B cell (primary cell): ENCODE results near the gene TRMT11. TPM values are rescaled to one million over a fixed set of nuclear protein-coding genes. Genes with fewer than 3 reads are reported as not detected.
A peak's percentile ranks its signal among the peaks of the same experiment; 100 is the strongest.

ENCODE experiments used
- ATAC-seq: fragments of 200-7000 bp; cut with Tn5 transposase; one replicate; pipeline ENCODE4 v1.10.0; 2021; ENCODE audit warnings: low read depth, mild to moderate bottlenecking, moderate number of reproducible peaks, moderate library complexity
- CTCF ChIA-PET: fragments of 350-600 bp; sonication (Branson Sonifier 250); formaldehyde crosslinking; loops from one replicate; lab custom pipeline; 2021; ENCODE audit warnings: antibody characterized with exemption, inconsistent platforms; lab: Charles Lee
- POLR2A ChIA-PET: fragments of 350-600 bp; sonication (Branson Sonifier 250); formaldehyde crosslinking; loops from one replicate; lab custom pipeline; 2021; ENCODE audit warnings: antibody characterized with exemption; lab: Charles Lee
- DNase-seq: peaks from one replicate; pipeline ENCODE4 v3.0.0; 2013
- H2AFZ ChIP-seq: 2 replicates; pipeline ENCODE4 v1.6.1; 2012; ENCODE audit warnings: mild to moderate bottlenecking, low read depth, low read length; ENCODE audit not compliant: insufficient read depth, poor library complexity, severe bottlenecking
- H3K27ac ChIP-seq, 2 donors: 1 replicate in 1 of 2; 2 replicates in 1 of 2; pipeline ENCODE4 v1.5.1; 2012 to 2013; ENCODE audit warnings: low read length in 2 of 2, mild to moderate bottlenecking in 2 of 2, moderate library complexity in 1 of 2
- H3K27me3 ChIP-seq, 4 experiments: fragments of 200-600 bp in 1 of 4; sonication (generic) in 1 of 4; replicated peaks in 1 of 4; 1 replicate in 2 of 4; 2 replicates in 2 of 4; pipeline versions ENCODE4 v1.6.1 to v1.7.0; 2013 to 2016; ENCODE audit warnings: low read length in 3 of 4, mild to moderate bottlenecking in 2 of 4, mixed read lengths in 1 of 4, moderate library complexity in 1 of 4; ENCODE audit not compliant: insufficient read depth in 4 of 4, control insufficient read depth in 3 of 4; ENCODE audit errors: control extremely low read depth in 1 of 4
- H3K36me3 ChIP-seq, 2 experiments: replicated peaks in 1 of 2; 1 replicate in 1 of 2; 2 replicates in 1 of 2; pipeline versions ENCODE4 v1.6.1 to v1.7.1; 2013; ENCODE audit warnings: low read length in 1 of 2; ENCODE audit not compliant: insufficient read depth in 2 of 2, control insufficient read depth in 1 of 2; ENCODE audit errors: control extremely low read depth in 1 of 2, extremely low read depth in 1 of 2
- H3K4me1 ChIP-seq, 2 donors: fragments of 200-600 bp in 1 of 2; sonication (generic) in 1 of 2; 1 replicate in 1 of 2; 2 replicates in 1 of 2; pipeline versions ENCODE4 v1.5.1 to v1.6.1; 2013 to 2017; ENCODE audit warnings: low read length in 2 of 2; ENCODE audit not compliant: control insufficient read depth in 2 of 2, insufficient read depth in 2 of 2
- H3K4me2 ChIP-seq: replicated peaks from 2 replicates; pipeline ENCODE3; 2012; ENCODE audit warnings: mild to moderate bottlenecking, low read depth, low read length; ENCODE audit not compliant: poor library complexity, severe bottlenecking
- H3K4me3 ChIP-seq, 5 experiments: fragments of 200-600 bp in 1 of 5; sonication (generic) in 1 of 5; 1 replicate in 3 of 5; 2 replicates in 2 of 5; pipeline versions ENCODE4 v1.5.1 to v1.7.0; 2011 to 2016; ENCODE audit warnings: low read length in 4 of 5, mild to moderate bottlenecking in 4 of 5, low read depth in 2 of 5, control low read depth in 1 of 5, moderate library complexity in 1 of 5; ENCODE audit not compliant: insufficient read depth in 1 of 5; ENCODE audit errors: control extremely low read depth in 1 of 5, extremely low read depth in 1 of 5
- H3K79me2 ChIP-seq: fragments of 200-600 bp; sonication (generic); one replicate; pipeline ENCODE4 v1.6.0; 2016; ENCODE audit warnings: low read length; ENCODE audit not compliant: control insufficient read depth, insufficient read depth
- H3K9ac ChIP-seq: fragments of 200-600 bp; sonication (generic); 2 replicates; pipeline ENCODE4 v1.6.1; 2017; ENCODE audit warnings: mild to moderate bottlenecking, low read length, moderate library complexity
- H3K9me3 ChIP-seq, 3 donors: one replicate each; pipeline versions ENCODE4 v1.6.1 to v1.7.1; 2013; ENCODE audit warnings: low read length in 2 of 3; ENCODE audit not compliant: control insufficient read depth in 2 of 3, insufficient read depth in 1 of 3; ENCODE audit errors: control extremely low read depth in 1 of 3
- H4K20me1 ChIP-seq: 2 replicates; pipeline ENCODE4 v1.6.0; 2012; ENCODE audit warnings: mild to moderate bottlenecking, low read length; ENCODE audit not compliant: insufficient read depth, control insufficient read depth, poor library complexity, severe bottlenecking
- H3K27ac Mint-ChIP-seq: one replicate; pipeline ENCODE4 v1.8.0; 2021; ENCODE audit warnings: mixed read lengths
- H3K27me3 Mint-ChIP-seq: one replicate; pipeline ENCODE4 v1.8.0; 2021; ENCODE audit warnings: mixed read lengths
- H3K4me1 Mint-ChIP-seq: one replicate; pipeline ENCODE4 v1.8.0; 2021; ENCODE audit warnings: mixed read lengths
- H3K4me3 Mint-ChIP-seq: one replicate; pipeline ENCODE4 v1.8.0; 2021; ENCODE audit warnings: mixed read lengths
- H3K9me3 Mint-ChIP-seq: one replicate; pipeline ENCODE4 v1.8.0; 2022; ENCODE audit warnings: mixed read lengths; ENCODE audit not compliant: insufficient read depth
- EZH2 ChIP-seq: IDR thresholded peaks from 2 replicates; pipeline ENCODE4 v1.6.1; 2012; ENCODE audit warnings: borderline replicate concordance, low read depth, mild to moderate bottlenecking, moderate library complexity, low read length; ENCODE audit not compliant: insufficient read depth, poor library complexity, severe bottlenecking
- WGBS: methylation state at CpG from one replicate; pipeline ENCODE4 v1.1.5; 2013; ENCODE audit warnings: missing lambda C conversion rate; ENCODE audit not compliant: insufficient coverage; 5-methylcytosine and 5-hydroxymethylcytosine counted together
- intact Hi-C: fragments of 100-400 bp; cut with micrococcal nuclease; formaldehyde crosslinking; loops from one replicate; pipeline ENCODE4 v1.10.0; 2022
- polyA plus RNA-seq: library from polyadenylated mRNA; depleted of rRNA; stranded (reverse); fragments of >200 nt; gene quantifications from 2 replicates; pipeline ENCODE4 v1.2.3, GENCODE V29; 2012
- total RNA-seq, 2 donors: library from RNA; stranded (reverse); fragments of 120-200 nt in 1 of 2; gene quantifications; 1 replicate in 1 of 2; 2 replicates in 1 of 2; pipeline versions ENCODE4 v1.2.3 to v1.2.4, GENCODE V29; 2013 to 2022
- TF ChIP-seq, protein P1 (sequence below): fragments of 200-600 bp; IDR thresholded peaks from one replicate; pipeline ENCODE4 v1.8.0; 2022; ENCODE audit warnings: antibody characterized with exemption, mild to moderate bottlenecking

The TRMT11 gene
- total and polyA plus RNA-seq, 2 donors (not counting 1 experiment from before 2014, with no cell fraction given): 12.1 to 30.4 TPM

DNA sequence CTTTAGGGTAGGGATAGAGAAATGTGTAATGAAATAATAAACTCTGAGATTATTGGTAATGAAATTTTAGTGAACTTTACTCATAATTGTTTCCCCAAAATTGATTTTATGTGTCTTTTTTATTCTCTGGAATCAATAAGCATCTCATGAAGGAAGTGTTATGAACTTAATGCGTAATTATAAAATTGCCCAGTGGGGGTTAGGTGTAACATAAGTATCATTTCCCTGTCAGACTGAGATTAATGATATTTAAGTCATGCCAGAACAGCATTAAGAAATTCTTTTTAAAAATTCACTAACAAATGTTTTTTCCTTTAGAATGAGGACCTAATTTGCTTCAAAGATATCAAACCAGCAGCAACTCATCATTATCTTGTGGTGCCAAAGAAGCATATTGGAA is 19.8 kb upstream of the TRMT11 start:
- Mint-ChIP-seq H3K4me3 (no peak overlapping the region), H3K4me1 (peaks cover 39% of the 10 kb centered on the region), H3K9me3 (no peaks in the 10 kb centered on the region), H3K27me3 (no peaks in the 10 kb centered on the region), H3K27ac (no peak overlapping the region)
- Histone ChIP-seq H3K4me2 (no peak overlapping the region), H3K4me3 (no peak overlapping the region), H2AFZ (no peak overlapping the region), H3K9me3 (no peaks in the 10 kb centered on the region), H3K9ac (no peak overlapping the region), H3K4me1 (peaks cover 6 to 17% of the 10 kb centered on the region in 2 donors), H3K79me2 (peaks cover 57% of the 10 kb centered on the region), H4K20me1 (peaks cover 9% of the 10 kb centered on the region), H3K27ac (no peak overlapping the region), H3K36me3 (peaks cover 4 to 8% of the 10 kb centered on the region in 2 experiments), H3K27me3 (no peaks in the 10 kb centered on the region)
- no peak for TF ChIP-seq EZH2
- TF ChIP-seq, protein P1, sequence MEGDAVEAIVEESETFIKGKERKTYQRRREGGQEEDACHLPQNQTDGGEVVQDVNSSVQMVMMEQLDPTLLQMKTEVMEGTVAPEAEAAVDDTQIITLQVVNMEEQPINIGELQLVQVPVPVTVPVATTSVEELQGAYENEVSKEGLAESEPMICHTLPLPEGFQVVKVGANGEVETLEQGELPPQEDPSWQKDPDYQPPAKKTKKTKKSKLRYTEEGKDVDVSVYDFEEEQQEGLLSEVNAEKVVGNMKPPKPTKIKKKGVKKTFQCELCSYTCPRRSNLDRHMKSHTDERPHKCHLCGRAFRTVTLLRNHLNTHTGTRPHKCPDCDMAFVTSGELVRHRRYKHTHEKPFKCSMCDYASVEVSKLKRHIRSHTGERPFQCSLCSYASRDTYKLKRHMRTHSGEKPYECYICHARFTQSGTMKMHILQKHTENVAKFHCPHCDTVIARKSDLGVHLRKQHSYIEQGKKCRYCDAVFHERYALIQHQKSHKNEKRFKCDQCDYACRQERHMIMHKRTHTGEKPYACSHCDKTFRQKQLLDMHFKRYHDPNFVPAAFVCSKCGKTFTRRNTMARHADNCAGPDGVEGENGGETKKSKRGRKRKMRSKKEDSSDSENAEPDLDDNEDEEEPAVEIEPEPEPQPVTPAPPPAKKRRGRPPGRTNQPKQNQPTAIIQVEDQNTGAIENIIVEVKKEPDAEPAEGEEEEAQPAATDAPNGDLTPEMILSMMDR: no peak
- no peak for DNase-seq
- CTCF ChIA-PET: no interaction called here
- no peak for ATAC-seq
- intact Hi-C loops: no loop called here
- no CpG with 5 or more reads among the region's 1 CpG for WGBS
- POLR2A ChIA-PET: no interaction called here

DNA sequence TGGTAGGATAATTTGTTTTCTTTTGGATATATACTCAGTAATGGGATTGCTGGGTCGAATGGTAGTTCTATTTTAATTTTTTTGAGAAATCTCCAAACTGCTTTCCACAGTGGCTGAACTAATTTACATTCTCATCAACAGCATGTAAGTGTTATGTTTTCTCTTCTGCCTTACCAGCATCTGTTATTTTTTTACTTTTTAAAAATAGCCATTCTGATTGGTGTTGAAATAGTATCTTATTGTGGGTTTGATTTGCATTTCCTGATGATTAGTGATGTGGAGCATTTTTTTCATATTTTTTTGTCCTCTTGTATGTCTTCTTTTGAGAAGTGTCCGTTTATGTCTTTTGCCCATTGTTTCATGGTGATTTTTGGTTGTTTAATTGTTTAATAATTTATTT is 17.8 kb upstream of the TRMT11 start:
- ATAC-seq (no peak), DNase-seq (no peak)
- Histone ChIP-seq H3K4me3 (no peak overlapping the region), H4K20me1 (no peaks in the 10 kb centered on the region), H3K4me2 (peak overlapping the region; percentile 36), H3K79me2 (peaks cover 41% of the 10 kb centered on the region), H3K9me3 (no peaks in the 10 kb centered on the region), H3K4me1 (peaks cover 6 to 17% of the 10 kb centered on the region in 2 donors), H3K27me3 (no peaks in the 10 kb centered on the region), H2AFZ (no peak overlapping the region), H3K27ac (peak overlapping the region in 1 of 2 donors; percentile 13), H3K36me3 (peaks cover 2 to 7% of the 10 kb centered on the region in 2 experiments), H3K9ac (peak overlapping the region; percentile 6)
- Mint-ChIP-seq H3K4me3 (peak overlapping the region; percentile 19), H3K27me3 (no peaks in the 10 kb centered on the region), H3K27ac (no peak overlapping the region), H3K9me3 (no peaks in the 10 kb centered on the region), H3K4me1 (peaks cover 36% of the 10 kb centered on the region)
- ChIA-PET CTCF (interaction anchor here (1.7 kb wide), 1 partner anchor 11 kb away, joined by 12 read pairs; the partner anchor contains the start of gene HINT3), POLR2A (no interaction called here)
- TF ChIP-seq, protein P1: no peak
- TF ChIP-seq EZH2: no peak
- intact Hi-C loops: no loop called here
- WGBS: no CpG with 5 or more reads among the region's 2 CpGs
